CD4-positive, alpha-beta T cell treated with Interleukin-15 for 1 hour (primary cell): ENCODE measurements around the gene AHCYL1.

Source experiments
- DNase-seq: peaks from one replicate; pipeline ENCODE4 v3.0.0-alpha.2; 2020

Gene AHCYL1

GRCh38 chr1:109977225-109977624 is 7.3 kb upstream of the AHCYL1 start:
- DNase-seq: no peak

DNA sequence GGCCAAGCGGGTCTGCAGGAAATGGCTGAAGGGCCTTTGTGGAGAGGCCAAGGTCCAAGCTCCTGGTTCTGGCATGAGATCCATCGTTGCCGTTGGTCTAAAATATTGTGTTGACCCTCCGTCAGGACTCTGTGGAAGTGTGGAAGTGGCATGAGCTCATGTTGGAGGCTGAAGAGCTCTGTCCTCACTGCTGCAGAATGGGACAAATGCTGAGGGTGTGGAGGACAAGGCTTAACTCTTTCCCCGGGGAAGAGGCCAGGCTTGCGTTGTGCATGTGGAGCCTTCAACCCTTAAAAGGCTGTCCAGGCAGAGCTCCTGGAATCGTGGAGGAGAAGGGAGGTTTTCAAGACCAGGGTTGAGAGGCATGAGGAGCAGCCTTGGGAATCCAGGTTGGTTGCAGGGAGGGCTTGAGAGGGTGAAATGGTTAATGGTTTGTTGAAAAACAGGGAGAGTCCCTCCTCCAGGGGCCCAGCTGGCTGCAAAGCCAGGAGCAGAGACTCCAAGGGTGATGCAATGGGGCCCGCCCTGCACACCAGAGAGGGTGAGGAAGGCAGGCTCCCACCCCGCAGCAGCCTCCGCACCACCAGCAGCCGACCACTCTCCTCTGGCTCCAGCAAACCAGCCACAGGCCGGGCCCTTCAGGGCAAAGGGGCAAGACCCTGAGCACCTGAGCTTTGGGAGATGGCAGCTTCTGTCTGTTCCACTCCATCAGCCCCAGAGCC is 6.7 kb upstream of the AHCYL1 start:
- DNase-seq: no peak

GRCh38 chr1:109978761-109979488 is 5.6 kb upstream of the AHCYL1 start:
- no peak for DNase-seq

DNA sequence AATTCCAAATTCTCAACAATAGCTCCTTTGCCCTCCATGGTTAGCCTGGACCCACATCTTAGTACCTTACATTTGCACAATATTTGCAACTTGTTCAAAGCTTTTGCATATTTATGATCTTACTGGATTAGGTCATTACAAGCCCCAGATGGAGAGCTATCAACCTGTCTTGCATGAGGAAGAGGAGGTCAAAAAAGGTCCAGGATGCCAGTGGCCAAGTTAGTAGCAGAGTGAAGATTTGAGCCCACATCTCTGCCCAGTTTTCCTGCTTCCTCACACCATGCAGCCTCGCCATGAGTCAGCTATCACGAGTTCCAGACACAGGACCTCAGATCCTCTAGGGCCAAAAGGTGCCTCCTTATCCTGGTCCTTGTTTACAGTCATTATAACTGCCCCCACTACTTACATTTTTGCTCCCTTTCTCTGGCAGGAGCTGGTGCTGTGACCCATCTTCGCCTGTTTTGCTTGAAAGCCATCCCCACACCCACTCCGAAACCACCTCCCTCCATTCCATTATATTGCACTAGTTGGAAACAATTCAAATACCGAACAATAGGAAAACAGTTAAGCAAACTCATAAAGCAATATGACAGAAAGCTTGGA is 5.0 kb upstream of the AHCYL1 start:
- DNase-seq: no peak

DNA sequence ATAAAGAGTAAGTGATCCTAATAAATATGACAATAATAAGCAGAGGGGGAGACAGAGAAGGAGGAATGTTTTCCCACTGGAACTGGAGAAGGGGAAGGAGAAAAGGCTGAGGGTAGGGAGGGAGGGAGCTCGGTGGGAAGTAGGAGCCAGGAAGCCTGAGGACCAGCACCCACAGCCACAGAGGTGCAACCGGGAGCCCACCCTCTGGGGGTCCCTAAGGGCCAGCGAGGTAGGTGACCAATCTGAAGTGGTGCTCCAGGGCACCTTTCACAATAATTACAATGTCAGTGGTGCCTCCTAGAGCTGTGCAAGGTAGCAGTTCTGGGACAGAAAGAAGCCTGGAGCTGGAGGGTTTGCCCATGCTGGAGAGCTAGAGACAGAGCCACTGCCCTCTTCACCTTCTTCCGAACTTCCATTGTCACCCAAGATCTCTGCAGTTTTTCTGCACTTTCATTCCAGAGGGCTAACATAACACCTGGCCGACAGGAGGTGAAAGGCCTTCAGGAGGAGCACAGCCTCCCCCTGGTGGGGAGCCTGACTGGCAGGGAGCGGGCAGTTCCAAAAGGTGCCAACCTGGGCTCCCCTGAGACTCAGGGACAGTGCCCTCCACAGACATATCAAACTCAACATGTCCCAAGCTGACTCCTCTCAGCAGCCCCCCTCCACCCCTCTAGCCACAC is 4.1 kb upstream of the AHCYL1 start:
- DNase-seq: no peak

DNA sequence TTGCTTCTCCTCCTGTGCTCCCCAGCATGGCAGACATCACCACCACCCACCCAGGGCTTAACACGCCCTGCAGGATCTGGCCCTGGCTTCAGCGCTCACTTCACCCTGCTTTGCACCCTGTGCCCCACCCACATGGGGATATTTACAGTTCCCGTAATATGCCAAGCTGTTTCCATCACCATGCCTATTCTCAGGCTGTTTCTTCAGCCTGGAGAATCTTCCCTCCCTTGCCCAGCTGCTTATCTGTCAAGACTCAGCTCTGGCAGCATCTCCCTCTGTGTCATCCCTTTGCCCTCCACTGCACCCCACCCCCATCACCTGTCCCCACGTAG is 3.6 kb upstream of the AHCYL1 start:
- no peak for DNase-seq

GRCh38 chr1:109983380-109984189 is 980 bp upstream of the AHCYL1 start:
- DNase-seq: no peak

GRCh38 chr1:109984190-109984455 is 442 bp upstream of the AHCYL1 start:
- DNase-seq: no peak

DNA sequence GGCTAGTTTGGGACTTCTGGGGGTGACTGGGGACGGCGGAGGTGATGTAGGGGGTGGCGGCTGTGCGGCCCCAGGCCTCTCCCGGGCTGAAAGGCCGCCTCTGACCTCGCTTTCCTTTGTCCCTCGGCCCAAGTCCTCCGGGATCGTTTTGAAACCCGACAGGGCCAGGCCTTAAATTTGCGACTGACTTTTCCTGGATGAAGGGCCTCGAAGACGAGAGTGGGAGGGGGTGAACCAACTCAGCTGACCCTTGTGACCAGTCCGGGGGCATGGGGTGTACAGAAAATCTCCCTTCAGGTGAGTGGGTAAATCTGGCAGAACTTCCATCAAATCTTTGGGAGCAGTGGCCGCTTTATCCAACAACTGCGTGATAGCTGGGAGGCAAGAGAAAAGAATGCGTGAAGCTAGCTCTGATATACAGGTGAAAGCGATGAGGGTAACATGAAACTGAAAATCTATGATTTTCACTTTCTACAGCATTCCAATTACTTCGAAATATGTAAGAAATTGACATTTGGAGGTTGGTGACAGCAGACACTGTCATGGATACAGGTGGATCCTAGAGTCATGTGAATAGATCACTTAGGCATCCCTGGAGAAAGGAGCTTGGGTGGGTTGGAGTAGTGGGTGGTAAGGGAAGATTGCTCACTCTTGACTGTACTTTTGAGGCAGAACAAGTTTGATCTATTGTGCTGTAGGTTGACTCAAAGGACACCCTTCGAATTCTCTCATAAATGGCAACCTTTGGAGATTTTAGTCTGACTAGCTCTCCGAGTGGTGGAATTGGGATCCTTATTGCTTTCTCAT is 885 bp downstream of the AHCYL1 start:
- no peak for DNase-seq

DNA sequence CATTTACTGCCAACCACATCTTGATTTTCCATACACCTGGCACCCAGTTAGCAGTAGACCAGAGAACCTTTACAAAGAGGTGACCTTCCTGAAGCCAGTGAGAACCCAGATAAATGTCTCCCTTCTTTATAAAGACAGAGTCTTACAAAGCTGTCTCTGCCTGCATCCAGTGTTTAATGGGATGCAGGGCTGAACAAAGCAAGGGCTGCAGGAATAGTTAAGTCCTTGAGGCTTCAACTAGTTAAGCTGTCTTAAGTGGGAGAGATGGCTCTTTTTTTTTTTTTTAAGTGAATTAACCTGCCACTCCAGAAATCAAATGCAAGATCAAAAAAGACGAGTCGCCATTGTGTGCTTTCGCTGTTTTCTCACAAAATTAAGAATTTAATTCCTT is 1.5 kb downstream of the AHCYL1 start:
- no peak for DNase-seq

GRCh38 chr1:109988349-109988914 is 3.9 kb downstream of the AHCYL1 start:
- no peak for DNase-seq

DNA sequence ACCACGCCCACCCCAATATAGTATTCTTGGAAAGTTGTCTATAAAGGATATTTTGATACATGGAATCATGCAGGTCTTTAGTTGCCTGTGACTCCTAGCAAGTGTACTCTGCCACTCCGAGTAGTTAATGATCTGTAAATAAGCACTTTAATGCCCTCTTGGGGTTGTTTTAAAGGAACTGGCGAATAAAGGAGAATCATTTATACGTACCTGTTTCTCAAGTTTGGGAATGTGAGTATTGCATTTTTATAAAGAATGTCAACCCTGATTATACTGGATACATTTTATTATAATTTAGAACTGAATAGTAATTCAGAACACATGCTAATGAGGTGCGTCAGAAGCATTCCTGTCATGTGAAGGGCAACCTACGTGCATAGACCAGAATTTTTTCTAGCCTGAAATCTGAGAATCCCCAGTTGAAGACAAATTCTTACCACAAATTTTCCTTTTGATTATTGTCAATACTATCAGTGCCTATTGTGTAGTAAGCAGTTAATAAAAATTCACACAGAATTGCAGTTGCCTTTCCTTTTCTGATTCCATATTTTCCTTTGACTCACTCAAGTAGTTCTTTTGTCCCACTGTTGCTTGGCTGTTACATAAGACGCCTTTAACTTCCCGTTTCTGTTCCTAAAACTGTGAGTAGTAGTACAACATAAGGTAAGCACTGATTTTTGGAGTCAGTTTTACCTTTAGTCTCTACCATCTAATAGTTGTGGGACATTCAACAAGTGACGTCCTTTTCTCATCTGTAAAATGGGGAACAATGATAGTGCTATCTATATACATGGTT is 5.1 kb downstream of the AHCYL1 start:
- DNase-seq: no peak

DNA sequence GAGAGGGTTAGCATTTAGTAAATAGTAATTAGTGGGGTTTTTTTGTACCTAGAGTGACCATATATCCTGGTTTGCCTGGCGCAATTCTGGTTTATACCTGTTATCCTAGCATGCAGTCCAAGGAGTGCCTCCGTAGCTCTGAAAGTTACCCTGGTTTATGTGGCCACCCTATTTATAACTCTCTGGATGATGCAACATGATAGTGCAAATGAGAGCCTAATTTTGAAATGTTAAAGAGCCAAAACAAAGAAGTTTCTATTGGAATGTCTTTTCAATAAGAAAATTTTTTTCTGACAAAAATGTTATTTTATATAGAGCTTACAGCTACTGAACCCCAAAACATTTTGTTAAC is 5.7 kb downstream of the AHCYL1 start:
- DNase-seq: no peak

DNA sequence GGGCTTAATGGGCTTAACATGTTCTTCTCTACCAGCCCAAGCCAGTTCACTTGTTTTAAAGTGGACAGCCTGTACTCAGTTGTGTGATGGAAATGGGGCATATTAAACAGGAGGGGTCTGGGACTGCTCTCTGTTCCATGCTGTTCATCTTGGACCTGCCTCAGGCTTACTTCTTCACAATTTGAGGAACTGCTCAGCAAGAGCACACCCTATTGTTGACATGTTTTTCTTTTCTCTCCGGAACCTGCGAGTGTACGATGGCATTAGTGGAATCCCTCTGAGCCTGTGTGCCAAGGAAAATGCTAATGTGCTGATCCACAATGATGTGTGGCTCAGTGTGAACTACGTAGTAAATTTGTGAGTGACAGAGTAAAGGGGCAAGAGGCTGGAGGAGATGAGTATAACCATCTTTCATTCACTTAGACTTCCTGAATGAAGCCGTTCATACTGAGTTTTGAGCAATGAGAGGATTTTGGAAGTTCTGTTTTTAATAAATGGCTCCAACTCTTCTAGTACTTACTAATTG is 6.9 kb downstream of the AHCYL1 start:
- DNase-seq: no peak

- DNase-seq: no peak
Measured at GRCh38 chr1:109993885-109994284, 9.3 kb downstream of the AHCYL1 start.

DNA sequence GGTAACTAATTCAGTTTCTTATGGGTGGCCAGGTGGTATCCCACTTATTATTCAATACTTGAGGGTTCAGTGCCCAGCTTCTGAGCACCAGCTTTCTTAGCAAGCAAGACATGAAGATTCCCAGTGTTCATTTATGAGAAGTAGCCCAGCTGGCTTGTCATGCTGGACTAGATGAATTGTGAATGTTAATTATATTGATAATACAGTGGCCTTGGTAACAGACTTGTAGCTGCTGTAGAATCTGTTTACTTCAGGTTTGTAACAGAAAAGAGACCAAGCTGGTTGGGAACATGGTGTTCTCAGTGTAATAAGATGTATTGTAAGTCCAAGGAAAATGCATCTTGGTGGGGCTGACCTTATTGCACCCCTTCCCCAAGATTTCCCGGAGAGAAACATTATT is 10.1 kb downstream of the AHCYL1 start:
- DNase-seq: no peak

- DNase-seq: no peak
Measured at GRCh38 chr1:109995536-109995935, 11.0 kb downstream of the AHCYL1 start.

DNA sequence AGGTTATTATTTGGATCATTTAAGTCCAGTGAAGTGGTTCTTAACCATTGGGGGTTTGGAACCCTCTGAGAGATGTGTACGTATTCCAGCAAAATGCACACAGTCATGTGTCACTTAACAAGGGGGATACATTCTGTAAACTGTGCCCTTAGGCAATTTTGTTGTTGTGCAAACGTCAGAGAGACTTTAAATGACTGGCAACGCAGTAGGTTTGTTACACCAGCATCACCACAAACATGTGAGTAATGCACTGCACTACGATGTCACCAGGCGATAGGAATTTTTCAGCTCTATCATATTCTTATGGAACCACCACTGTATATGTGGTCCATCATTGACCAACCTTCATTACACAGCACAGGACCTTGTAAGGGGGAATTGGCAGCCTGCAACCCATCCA is 11.9 kb downstream of the AHCYL1 start:
- DNase-seq: no peak

GRCh38 chr1:109997204-109997866 is 12.8 kb downstream of the AHCYL1 start:
- no peak for DNase-seq

DNA sequence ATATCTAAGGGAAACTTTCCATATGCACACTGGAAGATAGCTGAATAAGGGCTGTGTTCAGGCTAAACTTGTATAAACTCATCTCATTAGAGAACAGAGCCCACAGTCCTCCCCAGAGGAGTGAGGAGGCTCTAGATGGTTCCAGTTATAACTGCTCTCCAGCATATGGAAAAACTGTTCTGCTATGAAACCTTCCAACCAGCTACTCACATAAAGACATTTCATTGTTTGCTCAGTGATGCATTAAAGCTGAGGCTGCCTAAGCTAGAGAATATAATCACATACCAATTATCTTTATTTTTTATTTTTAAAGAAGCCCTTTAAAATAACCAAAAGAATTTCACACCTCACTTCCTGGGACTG is 13.3 kb downstream of the AHCYL1 start:
- DNase-seq: no peak

DNA sequence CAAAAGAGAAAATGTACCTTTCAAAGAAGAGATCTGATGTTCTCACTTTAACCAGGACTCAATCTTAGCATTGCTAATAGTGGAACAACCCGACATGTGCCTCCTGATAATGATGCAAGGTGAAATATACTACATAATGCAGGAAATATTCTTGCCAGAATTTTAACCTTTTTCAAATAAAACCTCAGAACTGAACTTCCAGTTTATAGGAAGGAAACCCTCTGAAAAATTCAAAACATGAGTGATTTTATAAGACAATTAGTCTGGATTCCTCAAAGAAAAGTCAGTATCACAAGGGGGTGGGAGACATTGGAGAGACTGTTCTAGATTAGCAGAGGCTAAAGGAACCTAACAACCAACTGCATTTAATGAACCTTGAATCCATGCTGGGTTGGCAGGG is 18.1 kb downstream of the AHCYL1 start:
- no peak for DNase-seq
